HTR-8/SVneo (cell line): Measurements from ENCODE around the gene FNDC10.
"Not testable (repeated sequence)": the region's sequence is repeated elsewhere in the genome, so short reads cannot be mapped to it uniquely, and the experiment has no call there.

ENCODE experiments used
- DNase-seq: peaks from one replicate; pipeline ENCODE4 v3.0.0; 2011; ENCODE audit warnings: low spot score, mixed read lengths; ENCODE audit not compliant: insufficient read length
- FAIRE-seq: peaks from 2 replicates; lab custom pipeline; 2011; peaks lifted over from hg19 to GRCh38; lab: Jason Lieb, UNC

FNDC10 gene

DNA sequence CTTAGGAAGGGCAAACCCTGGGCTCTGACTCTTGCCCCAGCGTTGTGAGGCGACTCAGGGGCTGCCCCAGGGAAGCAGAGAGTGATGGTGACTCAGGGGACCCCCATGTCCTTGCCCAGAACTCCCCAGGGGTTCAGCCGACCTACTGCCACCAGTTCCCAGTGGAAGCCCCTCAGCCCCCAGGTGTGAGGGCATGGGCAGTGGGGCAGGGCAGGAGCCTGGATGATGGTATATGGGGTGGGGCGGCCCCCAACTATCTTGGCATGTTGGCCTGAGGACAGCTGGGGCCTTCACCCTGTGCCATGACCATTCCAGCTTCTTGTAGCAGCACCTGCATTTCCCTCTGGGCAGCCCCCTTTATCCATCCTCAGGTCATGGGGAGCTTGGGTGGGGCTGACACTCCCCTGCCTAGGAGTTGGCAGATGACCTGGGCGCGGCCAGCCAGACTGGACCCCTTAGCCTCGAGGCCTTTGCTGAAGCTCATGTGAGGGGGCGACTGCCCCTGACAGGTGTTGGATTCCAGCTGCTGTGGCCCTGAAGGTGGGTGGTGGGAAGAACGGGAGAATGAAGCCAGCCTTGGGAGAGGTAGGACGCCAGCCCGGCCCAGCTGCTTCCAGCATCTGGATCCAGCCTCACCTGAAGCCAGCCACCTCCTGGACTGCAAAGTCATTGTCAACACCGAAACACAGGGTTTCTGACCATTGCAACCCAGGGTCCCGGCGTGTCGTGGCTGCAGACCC lies 1.8 kb upstream of the FNDC10 start:
- DNase-seq (no peak), FAIRE-seq (no peak)

DNA sequence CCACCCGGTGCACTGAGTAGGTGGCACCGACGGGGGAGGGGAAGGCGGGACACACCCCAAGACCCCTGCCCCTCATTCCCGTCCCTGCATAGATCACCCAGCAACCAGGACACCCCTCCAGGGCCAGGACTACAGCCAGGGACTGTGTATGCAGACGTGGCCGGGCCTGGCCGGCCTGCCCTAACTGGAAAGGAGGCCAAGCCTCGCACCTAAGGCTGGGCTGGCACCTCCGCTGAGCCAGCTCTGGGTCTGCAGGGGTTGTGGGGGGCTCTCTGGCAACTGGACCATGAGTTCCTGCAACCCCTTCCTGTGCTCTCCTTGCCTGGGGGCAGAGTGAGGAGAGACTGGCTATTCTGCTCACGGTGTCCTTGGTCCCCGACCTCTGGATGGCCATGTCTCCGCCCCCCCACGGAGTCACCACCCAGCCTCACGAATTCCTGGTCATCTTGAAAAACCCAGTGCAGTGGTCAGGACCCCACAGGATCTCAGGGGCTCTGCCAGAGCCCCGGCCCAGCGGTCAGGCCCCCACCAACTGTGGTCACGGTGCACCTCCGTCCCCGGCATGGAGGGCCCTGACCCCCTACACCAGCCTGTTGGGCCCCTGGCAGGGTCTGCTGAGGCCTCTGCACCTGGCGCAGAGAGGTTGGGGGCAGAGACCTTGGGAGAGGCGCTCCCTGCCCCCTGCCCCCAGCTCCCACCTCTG lies 1.1 kb upstream of the FNDC10 start:
- FAIRE-seq = no peak
- no peak for DNase-seq

GRCh38 chr1:1599030-1599934 lies 653 bp downstream of the FNDC10 start:
- DNase-seq (no peak), FAIRE-seq (no peak)

GRCh38 chr1:1598720-1599029 lies 1.3 kb downstream of the FNDC10 start:
- FAIRE-seq (no peak), DNase-seq (no peak)

DNA sequence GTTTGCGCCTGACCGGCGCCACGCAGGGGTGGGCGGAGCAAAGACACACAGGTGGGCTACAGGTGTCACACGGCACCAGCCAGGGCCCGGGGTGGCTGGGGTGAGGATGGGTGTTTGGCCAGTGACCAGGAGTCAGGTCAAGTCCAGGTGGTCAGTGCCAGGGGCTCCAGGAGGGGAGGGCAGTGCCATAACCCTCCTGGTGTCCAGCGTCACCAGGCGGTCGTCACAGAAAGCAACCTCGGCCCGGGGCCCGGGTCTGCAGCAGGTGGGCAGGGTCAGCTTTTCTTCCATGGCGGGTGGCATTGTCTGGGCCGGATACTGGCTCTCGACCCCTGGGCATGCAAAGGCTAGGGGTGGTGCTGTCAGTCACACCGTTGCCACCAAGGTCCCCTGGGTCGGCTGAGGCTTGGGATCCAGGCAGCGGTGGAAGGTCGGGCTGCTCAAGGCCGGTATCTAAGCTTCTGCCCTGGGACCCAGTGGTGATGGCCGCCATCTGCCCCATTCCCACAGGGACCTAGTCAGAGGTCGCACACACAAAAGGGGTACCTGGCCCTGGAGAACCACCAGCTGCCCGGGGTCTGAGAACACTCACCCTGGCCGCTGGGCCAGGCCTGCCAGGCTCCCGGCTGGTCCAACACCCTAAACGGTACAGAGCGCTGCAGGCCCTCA lies 1.8 kb downstream of the FNDC10 start:
- FAIRE-seq (no peak), DNase-seq (no peak)

- DNase-seq (no peak), FAIRE-seq (no peak)
Measured at GRCh38 chr1:1597275-1597930, 2.5 kb downstream of the FNDC10 start.

- FAIRE-seq (no peak), DNase-seq (no peak)
Measured at GRCh38 chr1:1596493-1597274, 3.3 kb downstream of the FNDC10 start.

DNA sequence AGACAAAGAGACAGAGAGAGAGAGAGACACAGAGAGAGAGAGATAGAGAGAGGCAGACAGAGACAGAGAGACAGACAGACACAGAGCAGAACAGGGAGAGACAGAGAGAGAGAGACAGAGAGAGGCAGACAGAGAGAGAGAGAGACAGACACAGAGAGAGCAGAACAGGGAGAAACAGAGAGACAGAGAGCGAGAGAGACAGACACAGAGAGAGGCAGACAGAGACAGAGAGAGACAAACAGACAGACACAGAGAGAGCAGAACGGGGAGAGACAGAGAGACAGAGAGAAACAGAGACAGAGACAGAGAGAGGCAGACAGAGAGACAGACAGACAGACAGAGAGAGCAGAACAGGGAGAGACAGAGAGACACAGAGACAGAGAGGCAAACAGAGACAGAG lies 4.6 kb downstream of the FNDC10 start:
- FAIRE-seq = not testable (repeated sequence)

GRCh38 chr1:1594602-1595260 lies 5.2 kb downstream of the FNDC10 start:
- no peak for DNase-seq

More for the DNA sequence above, 4.6 kb downstream of the FNDC10 start:
- not testable (repeated sequence) for DNase-seq

DNA sequence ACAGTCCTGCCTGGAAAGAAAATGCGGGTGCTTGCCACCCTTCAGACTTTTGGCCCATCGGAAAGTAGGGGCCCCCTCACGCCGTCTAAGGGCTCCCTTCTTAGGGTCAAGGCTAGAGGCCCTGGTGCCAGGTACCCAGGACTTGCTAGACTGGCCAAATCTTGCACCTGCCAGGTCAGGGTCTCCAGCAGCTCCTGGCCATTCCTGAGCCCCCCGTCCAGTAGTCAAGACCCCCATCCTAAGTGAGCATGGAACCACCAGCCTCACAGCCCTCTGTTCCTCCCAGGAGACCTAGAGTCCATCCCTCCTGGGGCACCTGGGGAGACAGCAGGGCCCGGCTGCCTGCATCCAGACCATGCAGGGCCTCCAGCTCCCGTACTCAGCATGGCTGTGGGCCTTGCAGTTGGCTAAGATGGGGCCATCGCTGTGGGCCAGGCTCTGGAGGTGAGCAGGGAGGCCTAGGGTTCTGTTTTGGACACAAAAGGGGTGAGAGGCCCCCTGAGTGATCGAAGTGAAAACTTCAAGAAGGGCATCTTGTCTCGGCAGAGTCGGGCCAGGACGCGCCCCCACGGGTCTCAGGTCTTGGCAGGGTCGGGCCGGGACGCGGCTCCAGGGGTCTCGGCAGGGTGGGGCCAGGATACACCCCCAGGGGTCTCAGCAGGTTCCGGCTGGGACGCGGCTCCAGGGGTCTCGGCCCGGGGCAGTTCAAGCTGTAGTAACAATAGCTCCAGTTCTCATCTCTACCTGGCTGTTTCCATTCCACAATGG lies 5.9 kb downstream of the FNDC10 start:
- DNase-seq = no peak
- FAIRE-seq = no peak

More at GRCh38 chr1:1594602-1595260, 5.2 kb downstream of the FNDC10 start:
- no peak for FAIRE-seq

DNA sequence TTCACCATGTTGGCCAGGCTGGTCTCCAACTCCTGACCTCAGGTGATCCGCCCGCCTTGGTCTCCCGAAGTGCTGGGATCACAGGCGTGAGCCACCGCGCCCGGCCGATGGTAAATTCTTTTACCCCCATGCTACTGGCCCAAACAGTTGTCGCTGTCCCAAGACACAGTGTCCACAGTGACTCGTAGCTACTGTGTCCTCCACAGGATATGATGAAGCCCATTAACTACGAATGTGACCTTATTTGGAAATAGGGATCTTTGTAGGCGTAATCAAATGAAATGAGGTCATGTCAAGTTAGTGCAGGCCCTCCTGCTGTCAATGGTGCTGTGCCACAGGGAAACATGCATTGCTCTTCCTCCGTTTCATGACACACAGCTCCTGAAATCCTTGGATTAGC lies 8.5 kb downstream of the FNDC10 start:
- FAIRE-seq = peak; percentile 23
- DNase-seq = no peak

- FAIRE-seq = no peak
- DNase-seq = no peak
Measured at GRCh38 chr1:1583347-1584010, 16.5 kb downstream of the FNDC10 start.

- DNase-seq = no peak
- no peak for FAIRE-seq
Measured at GRCh38 chr1:1582585-1583346, 17.2 kb downstream of the FNDC10 start.

- DNase-seq = no peak
- FAIRE-seq = no peak
Measured at GRCh38 chr1:1578371-1578940, 21.5 kb downstream of the FNDC10 start.

GRCh38 chr1:1577367-1578011 lies 22.4 kb downstream of the FNDC10 start:
- FAIRE-seq = no peak
- no peak for DNase-seq
